Fibroblast of the aortic adventitia (primary cell): ENCODE measurements around the gene ZNF521. TPM values are rescaled to one million over a fixed set of nuclear protein-coding genes. Genes with fewer than 3 reads are reported as not detected.

Experiments
- DNase-seq: peaks from one replicate; pipeline ENCODE4 v3.0.0-alpha.2; 2010; ENCODE audit warnings: low read depth
- H3K4me3 ChIP-seq: 2 replicates; pipeline ENCODE4 v1.5.1; 2011; ENCODE audit warnings: low read depth, mild to moderate bottlenecking, control low read depth, low read length, moderate library complexity
- total RNA-seq: library from RNA; depleted of rRNA; stranded (reverse); fragments of >200 nt; gene quantifications from 2 replicates; pipeline ENCODE4 v1.2.3, GENCODE V29; 2012; ENCODE audit warnings: low replicate concordance
- TF ChIP-seq, protein P1 (sequence below): IDR thresholded peaks from 2 replicates; pipeline ENCODE4 v1.5.1; 2011; ENCODE audit warnings: mild to moderate bottlenecking, low read length, control low read depth, inconsistent platforms; ENCODE audit not compliant: insufficient read depth

ZNF521 gene
- total RNA-seq, 1 donor = 35.7 TPM

DNA sequence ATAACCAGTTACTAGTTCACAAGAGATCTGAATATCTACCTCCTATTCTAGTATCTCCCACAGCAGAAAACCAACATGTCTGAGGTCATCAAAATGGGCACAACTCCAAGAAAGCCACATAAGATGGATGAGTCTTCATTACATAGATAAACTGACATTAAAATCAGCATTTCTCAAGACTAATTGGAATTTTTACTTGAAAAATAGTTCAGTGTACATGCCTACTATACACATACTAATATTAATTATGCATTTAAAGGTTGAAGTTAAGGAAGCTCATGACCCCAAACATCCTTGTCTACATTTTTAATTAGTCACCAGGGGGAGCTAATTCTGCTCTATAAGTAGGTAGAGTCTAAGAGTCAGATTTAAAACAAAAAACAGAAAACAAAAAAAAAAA lies 41.9 kb downstream of the ZNF521 start:
- DNase-seq = peak; percentile 64
- no peak overlapping the region for H3K4me3 ChIP-seq
- TF ChIP-seq, protein P1, sequence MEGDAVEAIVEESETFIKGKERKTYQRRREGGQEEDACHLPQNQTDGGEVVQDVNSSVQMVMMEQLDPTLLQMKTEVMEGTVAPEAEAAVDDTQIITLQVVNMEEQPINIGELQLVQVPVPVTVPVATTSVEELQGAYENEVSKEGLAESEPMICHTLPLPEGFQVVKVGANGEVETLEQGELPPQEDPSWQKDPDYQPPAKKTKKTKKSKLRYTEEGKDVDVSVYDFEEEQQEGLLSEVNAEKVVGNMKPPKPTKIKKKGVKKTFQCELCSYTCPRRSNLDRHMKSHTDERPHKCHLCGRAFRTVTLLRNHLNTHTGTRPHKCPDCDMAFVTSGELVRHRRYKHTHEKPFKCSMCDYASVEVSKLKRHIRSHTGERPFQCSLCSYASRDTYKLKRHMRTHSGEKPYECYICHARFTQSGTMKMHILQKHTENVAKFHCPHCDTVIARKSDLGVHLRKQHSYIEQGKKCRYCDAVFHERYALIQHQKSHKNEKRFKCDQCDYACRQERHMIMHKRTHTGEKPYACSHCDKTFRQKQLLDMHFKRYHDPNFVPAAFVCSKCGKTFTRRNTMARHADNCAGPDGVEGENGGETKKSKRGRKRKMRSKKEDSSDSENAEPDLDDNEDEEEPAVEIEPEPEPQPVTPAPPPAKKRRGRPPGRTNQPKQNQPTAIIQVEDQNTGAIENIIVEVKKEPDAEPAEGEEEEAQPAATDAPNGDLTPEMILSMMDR = no peak

DNA sequence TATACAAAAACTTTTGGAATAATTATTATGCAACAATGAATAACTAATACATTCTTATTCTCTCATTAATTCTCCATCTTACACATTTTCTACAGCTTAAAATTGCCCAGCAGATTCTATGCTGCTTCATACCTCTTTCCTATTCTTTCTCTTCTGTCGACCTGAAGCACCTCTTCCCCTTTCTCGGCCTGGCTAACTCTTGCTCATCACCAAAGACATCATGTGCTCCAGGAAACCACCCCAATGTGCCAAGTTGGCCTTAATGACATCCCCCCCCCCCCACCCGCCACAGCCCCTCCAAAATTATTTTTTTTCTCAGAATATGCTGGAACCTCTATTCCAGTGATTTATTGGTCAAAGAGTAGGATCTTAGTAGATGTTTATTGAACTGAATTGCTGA lies 43.6 kb downstream of the ZNF521 start:
- TF ChIP-seq, protein P1 = no peak
- no peak overlapping the region for H3K4me3 ChIP-seq
- DNase-seq = no peak

DNA sequence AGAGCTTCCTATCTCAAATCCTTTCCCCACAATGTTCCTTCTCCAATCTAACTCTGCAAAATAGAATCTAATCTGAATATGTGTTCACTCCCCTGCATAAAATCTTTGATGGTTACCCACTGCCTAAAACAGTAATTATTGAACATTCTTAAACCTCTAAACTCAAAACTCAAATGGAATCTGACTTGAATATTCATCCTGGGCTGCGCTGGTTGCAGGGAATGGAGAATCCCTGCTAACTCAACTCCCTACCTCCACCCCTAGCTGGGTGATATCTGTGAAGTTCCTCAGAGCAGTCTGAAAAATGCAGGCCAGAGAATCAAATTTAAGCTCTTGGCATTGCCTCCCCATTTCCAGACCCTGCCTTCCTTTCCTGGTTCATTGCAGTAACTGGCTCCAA lies 44.8 kb downstream of the ZNF521 start:
- DNase-seq = no peak
- no peak overlapping the region for H3K4me3 ChIP-seq
- TF ChIP-seq, protein P1 = no peak

DNA sequence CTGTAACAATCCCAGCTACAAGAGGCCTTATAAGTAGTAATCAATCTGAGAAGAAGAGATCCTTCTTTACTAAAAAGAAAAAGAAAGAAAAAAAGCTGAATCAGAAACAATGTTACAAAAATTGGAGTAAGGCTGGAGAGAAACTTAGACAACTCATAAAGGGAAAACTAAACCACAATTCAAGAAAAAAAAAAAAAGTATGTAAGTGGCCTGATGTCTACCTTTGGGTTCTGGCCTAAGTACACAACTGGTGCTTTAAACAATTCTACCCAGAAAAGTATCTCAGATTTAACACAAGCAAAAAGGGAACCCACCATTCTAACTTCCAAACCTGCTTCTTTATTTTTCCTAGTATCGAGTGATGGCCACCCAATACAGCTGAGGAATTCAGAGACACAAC lies 45.3 kb downstream of the ZNF521 start:
- peak; percentile 35 for DNase-seq
- TF ChIP-seq, protein P1 = no peak
- no peak overlapping the region for H3K4me3 ChIP-seq

DNA sequence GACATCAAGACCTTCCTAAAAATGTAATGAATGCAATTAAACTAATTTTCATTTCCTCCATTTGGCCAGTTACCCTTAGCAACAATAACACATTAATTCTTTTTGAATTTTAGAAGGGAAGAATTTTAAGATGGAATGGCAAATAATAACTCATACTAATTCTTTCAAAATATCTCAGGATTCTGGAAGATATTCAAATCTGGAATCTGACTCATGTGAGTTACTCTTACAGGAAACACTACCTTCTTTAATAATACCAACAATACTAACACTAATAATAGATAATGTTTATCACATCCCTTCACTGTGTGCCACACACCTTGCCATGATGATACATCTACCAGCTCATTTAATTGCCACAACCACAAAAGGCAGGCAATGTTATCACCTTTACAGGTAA lies 46.4 kb downstream of the ZNF521 start:
- DNase-seq = peak; percentile 52
- TF ChIP-seq, protein P1 = no peak
- no peak overlapping the region for H3K4me3 ChIP-seq

DNA sequence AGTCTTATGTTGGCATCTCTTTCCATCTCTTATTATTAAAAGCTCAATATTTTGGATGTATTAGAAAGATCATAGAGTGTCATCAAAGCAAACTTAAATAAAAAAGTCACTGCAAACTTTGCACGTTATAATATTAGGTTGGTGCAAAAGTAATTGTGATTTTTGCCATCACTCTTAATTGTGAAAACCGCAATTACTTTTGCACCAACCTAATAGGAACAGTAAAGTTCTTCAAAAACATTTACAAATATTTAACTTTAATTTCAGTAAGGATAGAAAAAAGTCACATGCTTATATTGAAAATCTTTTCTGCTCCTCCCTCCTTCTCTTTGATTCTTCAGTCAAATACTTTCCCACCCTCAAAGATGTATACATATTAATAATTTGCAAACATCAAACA lies 51.5 kb downstream of the ZNF521 start:
- H3K4me3 ChIP-seq = no peak overlapping the region
- DNase-seq = no peak
- TF ChIP-seq, protein P1 = no peak
